Measurements from ENCODE around the gene SCMH1.

Gene SCMH1

GRCh38 chr1:40980068-40980452, 262.0 kb downstream of the SCMH1 start:
- DNase-seq (ENCODE audit: low spot score) (no peak), FAIRE-seq (no peak)

GRCh38 chr1:40979241-40980067, 262.7 kb downstream of the SCMH1 start, which contains the start of gene CTPS1:
Gene CTPS1 (plus strand): TSS chr1:40979696. CDS start chr1:40983291, 3,595 bp downstream.
- DNase-seq (ENCODE audit: low spot score) (peak; percentile 82), FAIRE-seq (no peak)

- DNase-seq (ENCODE audit: low spot score) = no peak
- no peak for FAIRE-seq
Observed at GRCh38 chr1:40978886-40979240, 263.2 kb downstream of the SCMH1 start.

GRCh38 chr1:40977716-40978115, 264.4 kb downstream of the SCMH1 start:
- FAIRE-seq (no peak), DNase-seq (ENCODE audit: low spot score) (no peak)
